Measurements from ENCODE around the gene RELA.

The RELA gene

GRCh38 chr11:65611028-65611757 lies 51.5 kb downstream of the RELA start:
- DNase-seq, result no peak

- DNase-seq, result no peak
Measured at GRCh38 chr11:65610404-65610803, 52.3 kb downstream of the RELA start.

GRCh38 chr11:65609665-65610064 lies 53.1 kb downstream of the RELA start:
- no peak for DNase-seq

GRCh38 chr11:65609229-65609628 lies 53.5 kb downstream of the RELA start:
- DNase-seq, result no peak

GRCh38 chr11:65607614-65608426 lies 54.9 kb downstream of the RELA start:
- no peak for DNase-seq

- no peak for DNase-seq
Measured at GRCh38 chr11:65606876-65607613, 55.7 kb downstream of the RELA start.

GRCh38 chr11:65604258-65604657 lies 58.5 kb downstream of the RELA start:
- DNase-seq, result peak; percentile 25

All from DMS 273 treated with DMSO at 0.1 percent for 48 hours (cell line).